Endodermal cell (in vitro differentiated cells): ENCODE results near the gene MAP3K4. TPM values are rescaled to one million over a fixed set of nuclear protein-coding genes. Genes with fewer than 3 reads are reported as not detected.

Source experiments
- DNase-seq: peaks from one replicate; pipeline ENCODE4 v3.0.0-alpha.2; 2017
- H3K27ac ChIP-seq: 2 replicates; pipeline ENCODE4 v1.5.1; 2013; ENCODE audit warnings: mild to moderate bottlenecking, low read depth, low read length, moderate library complexity
- H3K27me3 ChIP-seq: 2 replicates; pipeline ENCODE4 v1.6.1; 2013; ENCODE audit warnings: mild to moderate bottlenecking, low read length, moderate library complexity; ENCODE audit not compliant: insufficient read depth, control insufficient read depth, poor library complexity, severe bottlenecking
- H3K36me3 ChIP-seq: 2 replicates; pipeline ENCODE4 v1.7.0; 2013; ENCODE audit warnings: mild to moderate bottlenecking, low read length, moderate library complexity; ENCODE audit not compliant: control insufficient read depth, insufficient read depth
- H3K4me1 ChIP-seq: one replicate; pipeline ENCODE4 v1.7.0; 2013; ENCODE audit warnings: low read length; ENCODE audit not compliant: control insufficient read depth, insufficient read depth
- H3K4me3 ChIP-seq: 2 replicates; pipeline ENCODE4 v1.5.1; 2013; ENCODE audit warnings: mild to moderate bottlenecking, low read length, moderate library complexity
- H3K9ac ChIP-seq: 2 replicates; pipeline ENCODE4 v1.6.1; 2013; ENCODE audit warnings: mild to moderate bottlenecking, low read length, moderate library complexity; ENCODE audit not compliant: poor library complexity, severe bottlenecking; ENCODE audit errors: extremely low read depth
- H3K9me3 ChIP-seq: 2 replicates; pipeline ENCODE4 v1.6.1; 2013; ENCODE audit warnings: mild to moderate bottlenecking, low read length, moderate library complexity; ENCODE audit not compliant: control insufficient read depth
- H3K27ac Mint-ChIP-seq: 2 replicates; pipeline ENCODE4 v1.8.0; 2020; ENCODE audit warnings: mixed read lengths
- H3K27me3 Mint-ChIP-seq: 2 replicates; pipeline ENCODE4 v1.8.0; 2021; ENCODE audit warnings: mild to moderate bottlenecking, mixed read lengths; ENCODE audit not compliant: insufficient read depth
- H3K36me3 Mint-ChIP-seq: 2 replicates; pipeline ENCODE4 v1.8.0; 2020; ENCODE audit warnings: low read depth, mixed read lengths
- H3K4me1 Mint-ChIP-seq: 2 replicates; pipeline ENCODE4 v1.8.0; 2020; ENCODE audit warnings: mixed read lengths
- H3K4me3 Mint-ChIP-seq: 2 replicates; pipeline ENCODE4 v1.8.0; 2020; ENCODE audit warnings: mild to moderate bottlenecking, moderate library complexity, mixed read lengths
- H3K9me3 Mint-ChIP-seq: 2 replicates; pipeline ENCODE4 v1.8.0; 2020; ENCODE audit warnings: mild to moderate bottlenecking, mixed read lengths
- WGBS, 2 experiments: methylation state at CpG; one replicate each; pipeline versions ENCODE4 v1.1.5 to v1.1.7; 2013; ENCODE audit warnings: missing lambda C conversion rate in 2 of 2, mixed read lengths in 1 of 2; ENCODE audit not compliant: insufficient coverage in 1 of 2, insufficient read length in 1 of 2; 5-methylcytosine and 5-hydroxymethylcytosine counted together
- total RNA-seq, 2 donors: library from RNA; stranded (reverse); fragmentation: NEBNext Ultra II Directional in 1 of 2; extraction: Animal tissue kit (Norgen Biotek cat#: 25700) in 1 of 2; gene quantifications; 2 replicates in 1 of 2; 3 replicates in 1 of 2; pipeline ENCODE4 v1.2.1, GENCODE V29; 2021
- TF ChIP-seq, protein P1 (sequence below): fragments of 200-600 bp; sonication (generic); conservative IDR thresholded peaks from 2 replicates; pipeline ENCODE4 v1.5.0; 2021; ENCODE audit warnings: antibody characterized with exemption, mild to moderate bottlenecking

The MAP3K4 gene
- total RNA-seq, 2 donors from 2014 or later, result 82.8 to 105 TPM

DNA sequence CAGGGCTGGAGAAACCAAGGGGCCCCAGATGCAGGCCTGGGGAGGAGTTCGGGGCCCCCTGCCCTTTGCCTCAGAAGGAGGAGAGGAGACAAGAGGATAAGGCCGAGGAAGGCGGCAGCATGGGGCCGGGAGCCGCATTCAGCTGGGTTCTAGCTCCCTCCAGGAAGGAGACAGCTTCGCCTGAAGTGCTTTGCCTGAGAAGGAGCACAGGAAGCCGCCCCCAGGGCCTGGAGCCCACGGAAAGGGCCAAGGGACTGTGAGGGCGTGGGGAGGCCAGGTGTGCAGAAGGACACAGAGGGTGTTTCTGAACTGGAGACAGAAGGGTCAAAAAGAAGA, 160.9 kb downstream of the MAP3K4 start:
- Histone ChIP-seq H3K27ac (no peak overlapping the region), H3K4me1 (no peaks in the 10 kb centered on the region), H3K27me3 (no peaks in the 10 kb centered on the region), H3K4me3 (no peak overlapping the region), H3K36me3 (peaks cover 71% of the 10 kb centered on the region), H3K9ac (no peak overlapping the region), H3K9me3 (peaks cover 14% of the 10 kb centered on the region)
- DNase-seq, result no peak
- 91 to 92% methylated on average over 4 to 9 of the region's 9 CpGs for WGBS, 2 experiments
- no peaks in the 10 kb centered on the region for H3K27me3 Mint-ChIP-seq
- TF ChIP-seq, protein P1, sequence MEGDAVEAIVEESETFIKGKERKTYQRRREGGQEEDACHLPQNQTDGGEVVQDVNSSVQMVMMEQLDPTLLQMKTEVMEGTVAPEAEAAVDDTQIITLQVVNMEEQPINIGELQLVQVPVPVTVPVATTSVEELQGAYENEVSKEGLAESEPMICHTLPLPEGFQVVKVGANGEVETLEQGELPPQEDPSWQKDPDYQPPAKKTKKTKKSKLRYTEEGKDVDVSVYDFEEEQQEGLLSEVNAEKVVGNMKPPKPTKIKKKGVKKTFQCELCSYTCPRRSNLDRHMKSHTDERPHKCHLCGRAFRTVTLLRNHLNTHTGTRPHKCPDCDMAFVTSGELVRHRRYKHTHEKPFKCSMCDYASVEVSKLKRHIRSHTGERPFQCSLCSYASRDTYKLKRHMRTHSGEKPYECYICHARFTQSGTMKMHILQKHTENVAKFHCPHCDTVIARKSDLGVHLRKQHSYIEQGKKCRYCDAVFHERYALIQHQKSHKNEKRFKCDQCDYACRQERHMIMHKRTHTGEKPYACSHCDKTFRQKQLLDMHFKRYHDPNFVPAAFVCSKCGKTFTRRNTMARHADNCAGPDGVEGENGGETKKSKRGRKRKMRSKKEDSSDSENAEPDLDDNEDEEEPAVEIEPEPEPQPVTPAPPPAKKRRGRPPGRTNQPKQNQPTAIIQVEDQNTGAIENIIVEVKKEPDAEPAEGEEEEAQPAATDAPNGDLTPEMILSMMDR, result no peak
- no peak overlapping the region for H3K27ac Mint-ChIP-seq
- peaks cover 10% of the 10 kb centered on the region for H3K9me3 Mint-ChIP-seq
- H3K4me1 Mint-ChIP-seq, result no peaks in the 10 kb centered on the region
- H3K4me3 Mint-ChIP-seq, result no peak overlapping the region
- H3K36me3 Mint-ChIP-seq, result peaks cover 87% of the 10 kb centered on the region

DNA sequence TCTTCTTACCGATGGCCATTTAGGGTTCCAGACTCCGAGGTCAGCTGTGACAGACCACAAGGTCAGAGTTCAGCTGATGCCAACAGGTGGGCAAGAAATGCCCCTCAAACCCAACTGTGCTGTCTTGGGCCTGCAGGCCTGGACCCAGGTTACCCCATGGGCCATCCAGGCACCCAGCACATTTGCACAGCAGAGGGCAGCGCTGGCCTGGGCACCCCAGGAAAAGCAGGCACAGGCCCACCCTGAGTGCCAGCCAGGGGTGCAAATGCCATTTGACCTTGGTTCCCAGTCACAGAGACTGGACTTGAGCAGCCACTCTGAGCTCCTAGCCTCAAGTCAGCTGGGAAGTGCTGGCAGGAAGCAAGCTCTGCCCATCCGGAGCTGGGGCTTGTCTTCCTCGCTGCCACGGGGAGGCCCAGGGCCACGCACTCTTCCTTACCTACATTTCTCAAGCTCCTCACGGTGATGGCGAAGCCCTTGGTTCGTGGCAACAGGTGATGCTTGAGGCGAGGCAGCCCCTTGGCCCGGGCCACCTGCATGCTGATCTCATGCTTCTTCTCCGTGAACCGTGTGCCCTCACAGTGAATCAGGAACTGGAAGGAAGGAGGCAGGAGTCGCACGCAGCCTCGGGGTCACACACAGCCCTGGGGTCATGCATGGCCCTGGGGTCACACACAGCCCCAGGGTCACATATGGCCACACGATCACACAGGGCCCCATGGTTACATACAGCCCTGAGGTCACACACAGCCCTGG, 161.5 kb downstream of the MAP3K4 start:
- no peak overlapping the region for H3K27ac ChIP-seq
- H3K4me3 ChIP-seq, result no peak overlapping the region
- Mint-ChIP-seq H3K27me3 (no peaks in the 10 kb centered on the region), H3K4me1 (no peaks in the 10 kb centered on the region), H3K4me3 (no peak overlapping the region), H3K36me3 (peaks cover 87% of the 10 kb centered on the region), H3K27ac (no peak overlapping the region), H3K9me3 (peaks cover 15% of the 10 kb centered on the region)
- H3K9ac ChIP-seq, result no peak overlapping the region
- H3K9me3 ChIP-seq, result peaks cover 20% of the 10 kb centered on the region
- no peak for DNase-seq
- no peaks in the 10 kb centered on the region for H3K4me1 ChIP-seq
- TF ChIP-seq, protein P1, result peak; percentile 58
- H3K36me3 ChIP-seq, result peaks cover 71% of the 10 kb centered on the region
- 93 to 97% methylated on average over 14 to 18 of the region's 18 CpGs for WGBS, 2 experiments
- H3K27me3 ChIP-seq, result no peaks in the 10 kb centered on the region

DNA sequence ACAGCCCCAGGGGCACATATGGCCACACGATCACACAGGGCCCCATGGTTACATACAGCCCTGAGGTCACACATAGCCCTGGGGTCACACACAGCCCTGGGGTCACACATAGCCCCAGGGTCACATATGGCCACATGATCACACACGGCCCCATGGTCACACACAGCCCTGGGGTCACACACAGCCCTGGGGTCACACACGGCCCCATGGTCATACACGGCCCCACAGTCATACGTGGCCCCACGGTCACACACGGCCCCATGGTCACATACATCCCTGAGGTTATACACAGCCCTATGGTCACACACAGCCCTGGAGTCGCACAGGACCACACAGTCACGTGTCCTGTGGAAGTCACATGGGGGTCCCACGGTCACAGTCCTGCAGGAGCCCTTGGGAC, 162.2 kb downstream of the MAP3K4 start:
- Histone ChIP-seq H3K27ac (no peak overlapping the region), H3K36me3 (peaks cover 71% of the 10 kb centered on the region), H3K4me3 (no peak overlapping the region), H3K4me1 (no peaks in the 10 kb centered on the region), H3K9ac (no peak overlapping the region), H3K9me3 (peaks cover 27% of the 10 kb centered on the region), H3K27me3 (no peaks in the 10 kb centered on the region)
- WGBS, 2 experiments, result 93 to 100% methylated on average over 3 to 10 of the region's 10 CpGs
- Mint-ChIP-seq H3K27me3 (no peaks in the 10 kb centered on the region), H3K9me3 (peaks cover 19% of the 10 kb centered on the region), H3K36me3 (peaks cover 88% of the 10 kb centered on the region), H3K4me1 (no peaks in the 10 kb centered on the region), H3K27ac (no peak overlapping the region), H3K4me3 (no peak overlapping the region)
- no peak for DNase-seq
- TF ChIP-seq, protein P1, result no peak
